ENCODE results near the gene ZFAND3.

DNA sequence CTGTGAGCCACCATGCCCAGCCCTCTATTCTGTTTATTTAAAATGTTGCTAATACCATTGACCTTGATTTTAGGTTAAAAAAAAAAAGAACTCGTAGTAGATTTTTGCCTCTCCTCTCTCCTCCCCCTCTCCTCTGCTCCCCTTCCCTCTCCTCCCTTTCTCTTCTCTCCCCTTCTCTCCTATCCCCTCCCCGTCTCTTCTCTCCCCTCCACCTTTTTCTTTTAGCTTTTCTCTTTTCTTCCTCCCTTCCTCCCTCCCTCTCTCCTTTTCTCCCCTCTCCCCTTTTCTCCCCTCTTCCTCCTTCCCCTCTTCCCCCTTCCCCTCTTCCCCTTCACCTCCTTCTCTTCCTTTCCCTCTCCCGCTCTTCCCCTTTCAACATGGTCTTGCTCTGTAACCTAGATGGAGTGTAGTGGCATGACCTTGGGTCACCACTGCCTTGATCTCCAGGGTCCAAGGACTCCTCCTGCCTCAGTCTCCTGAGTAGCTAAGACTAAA is 223.8 kb downstream of the ZFAND3 start:
- TF ChIP-seq SP1 (IDR thresholded peaks at IDR 0.05; ENCODE audit: low read depth) (no peak), POLR2A (IDR thresholded peaks at IDR 0.05; ENCODE audit: borderline replicate concordance, extremely low read depth, insufficient read depth, insufficient read length) (no peak), EZH2 (IDR thresholded peaks at IDR 0.05) (no peak), ZNF274 (IDR thresholded peaks at IDR 0.05; ENCODE audit: low read depth, low read length) (no peak), ZFX (IDR thresholded peaks at IDR 0.05) (no peak), EZH2phosphoT487 (IDR thresholded peaks at IDR 0.05; ENCODE audit: borderline replicate concordance) (no peak)
- TF ChIP-seq, protein P1, sequence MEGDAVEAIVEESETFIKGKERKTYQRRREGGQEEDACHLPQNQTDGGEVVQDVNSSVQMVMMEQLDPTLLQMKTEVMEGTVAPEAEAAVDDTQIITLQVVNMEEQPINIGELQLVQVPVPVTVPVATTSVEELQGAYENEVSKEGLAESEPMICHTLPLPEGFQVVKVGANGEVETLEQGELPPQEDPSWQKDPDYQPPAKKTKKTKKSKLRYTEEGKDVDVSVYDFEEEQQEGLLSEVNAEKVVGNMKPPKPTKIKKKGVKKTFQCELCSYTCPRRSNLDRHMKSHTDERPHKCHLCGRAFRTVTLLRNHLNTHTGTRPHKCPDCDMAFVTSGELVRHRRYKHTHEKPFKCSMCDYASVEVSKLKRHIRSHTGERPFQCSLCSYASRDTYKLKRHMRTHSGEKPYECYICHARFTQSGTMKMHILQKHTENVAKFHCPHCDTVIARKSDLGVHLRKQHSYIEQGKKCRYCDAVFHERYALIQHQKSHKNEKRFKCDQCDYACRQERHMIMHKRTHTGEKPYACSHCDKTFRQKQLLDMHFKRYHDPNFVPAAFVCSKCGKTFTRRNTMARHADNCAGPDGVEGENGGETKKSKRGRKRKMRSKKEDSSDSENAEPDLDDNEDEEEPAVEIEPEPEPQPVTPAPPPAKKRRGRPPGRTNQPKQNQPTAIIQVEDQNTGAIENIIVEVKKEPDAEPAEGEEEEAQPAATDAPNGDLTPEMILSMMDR (IDR thresholded peaks at IDR 0.05 in 2 of 3, conservative IDR thresholded peaks at IDR 0.05 in 1 of 3; ENCODE audit: borderline replicate concordance in 1 of 3, insufficient read depth in 1 of 3, low read depth in 2 of 3, low read length in 2 of 3), result no peak
